ENCODE results near the gene SNAP25.

The SNAP25 gene

DNA sequence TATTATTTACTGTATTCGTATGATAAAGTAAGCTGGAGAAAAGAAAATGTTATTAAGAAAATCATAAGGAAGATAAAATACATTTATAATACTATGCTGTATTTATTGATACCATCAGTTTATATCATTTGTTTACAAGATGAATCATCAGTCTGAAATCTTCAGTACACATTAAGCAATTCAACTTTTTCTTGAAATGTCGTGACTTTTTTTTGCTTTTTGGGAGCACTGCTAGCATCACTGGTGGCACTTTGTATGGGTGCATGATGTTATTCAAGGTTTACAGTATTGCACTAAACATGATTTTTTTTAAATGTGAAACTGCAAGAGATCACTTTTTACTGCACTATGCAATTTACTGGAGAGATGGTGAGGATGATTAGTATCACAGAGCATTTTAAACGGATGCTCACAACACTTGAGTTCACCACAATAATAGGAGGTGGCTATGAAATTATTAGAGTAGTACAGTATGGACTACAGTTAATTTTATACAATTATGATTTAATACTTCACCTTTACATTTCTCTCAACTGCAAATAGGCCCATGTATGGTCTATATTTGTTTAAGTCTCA is 85.9 kb downstream of the SNAP25 start:
- DNase-seq (ENCODE audit: low read depth) = no peak

DNA sequence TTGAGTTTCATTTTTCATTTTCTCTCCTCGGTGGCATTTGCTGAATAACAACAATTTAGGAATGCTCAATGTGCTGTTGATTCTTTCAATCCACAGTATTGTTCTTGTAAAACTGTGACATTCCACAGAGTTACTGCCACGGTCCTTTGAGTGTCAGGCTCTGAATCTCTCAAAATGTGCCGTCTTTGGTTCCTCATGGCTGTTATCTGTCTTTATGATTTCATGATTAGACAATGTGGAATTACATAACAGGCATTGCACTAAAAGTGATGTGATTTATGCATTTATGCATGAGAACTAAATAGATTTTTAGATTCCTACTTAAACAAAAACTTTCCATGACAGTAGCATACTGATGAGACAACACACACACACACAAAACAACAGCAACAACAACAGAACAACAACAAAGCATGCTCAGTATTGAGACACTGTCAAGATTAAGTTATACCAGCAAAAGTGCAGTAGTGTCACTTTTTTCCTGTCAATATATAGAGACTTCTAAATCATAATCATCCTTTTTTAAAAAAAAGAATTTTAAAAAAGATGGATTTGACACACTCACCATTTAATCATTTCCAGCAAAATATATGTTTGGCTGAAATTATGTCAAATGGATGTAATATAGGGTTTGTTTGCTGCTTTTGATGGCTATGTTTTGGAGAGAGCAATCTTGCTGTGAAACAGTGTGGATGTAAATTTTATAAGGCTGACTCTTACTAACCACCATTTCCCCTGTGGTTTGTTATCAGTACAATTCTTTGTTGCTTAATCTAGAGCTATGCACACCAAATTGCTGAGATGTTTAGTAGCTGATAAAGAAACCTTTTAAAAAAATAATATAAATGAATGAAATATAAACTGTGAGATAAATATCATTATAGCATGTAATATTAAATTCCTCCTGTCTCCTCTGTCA is 88.1 kb downstream of the SNAP25 start:
- DNase-seq (ENCODE audit: low read depth) = no peak

DNA sequence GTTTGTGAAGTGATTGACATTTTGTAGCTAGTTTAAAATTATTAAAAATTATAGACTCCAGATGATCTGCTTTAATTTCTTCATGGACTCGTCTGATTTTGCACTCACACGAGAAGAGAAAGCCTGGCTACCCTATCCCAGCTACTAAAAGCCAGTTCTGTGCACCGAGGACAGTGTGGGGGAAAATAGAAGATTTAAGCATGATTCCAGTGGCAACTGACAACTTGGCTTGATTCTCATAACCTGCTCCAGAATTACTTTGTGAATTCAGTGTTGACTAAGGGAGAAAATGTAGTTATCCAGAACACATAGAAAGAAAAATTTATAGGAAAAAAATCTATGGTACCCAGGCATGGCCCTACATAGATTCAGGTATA is 88.7 kb downstream of the SNAP25 start:
- DNase-seq (ENCODE audit: low read depth) = no peak

DNA sequence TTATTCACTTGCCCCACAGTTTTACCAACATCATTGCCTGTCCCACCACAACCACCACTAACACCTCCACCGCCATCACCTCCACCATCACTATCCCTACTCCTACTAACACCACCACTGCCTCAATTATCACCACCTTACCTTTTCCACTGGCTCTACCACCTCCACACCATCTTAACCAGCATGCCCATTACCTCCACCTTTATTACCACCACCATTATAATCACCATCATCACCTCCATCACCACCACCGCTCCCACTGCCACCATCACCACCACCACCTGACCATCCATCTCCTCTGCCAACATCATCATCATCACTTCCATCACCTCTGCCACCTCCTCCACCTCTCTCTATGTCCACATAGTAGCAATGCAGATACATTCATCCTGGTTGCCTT is 90.0 kb downstream of the SNAP25 start:
- DNase-seq (ENCODE audit: low read depth) = no peak

DNA sequence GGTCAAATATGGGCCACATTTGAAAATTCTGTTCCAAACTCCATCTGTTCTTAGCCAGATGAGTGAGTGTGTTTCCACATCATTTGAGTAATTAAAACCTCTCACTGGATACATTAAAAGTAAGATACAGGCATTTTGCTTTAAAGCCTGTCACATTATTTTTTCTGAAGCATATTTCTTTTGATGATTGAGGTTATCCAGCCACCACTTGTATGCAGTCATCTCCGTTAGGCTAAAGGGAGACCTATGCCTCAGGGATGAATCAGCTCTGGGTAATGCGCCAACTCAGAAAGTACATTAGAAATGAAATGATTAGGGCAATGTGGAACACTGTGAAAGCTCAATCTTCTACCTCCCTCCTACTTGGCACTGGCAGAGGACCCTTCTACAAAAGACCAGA is 90.7 kb downstream of the SNAP25 start:
- no peak for DNase-seq (ENCODE audit: low read depth)

DNA sequence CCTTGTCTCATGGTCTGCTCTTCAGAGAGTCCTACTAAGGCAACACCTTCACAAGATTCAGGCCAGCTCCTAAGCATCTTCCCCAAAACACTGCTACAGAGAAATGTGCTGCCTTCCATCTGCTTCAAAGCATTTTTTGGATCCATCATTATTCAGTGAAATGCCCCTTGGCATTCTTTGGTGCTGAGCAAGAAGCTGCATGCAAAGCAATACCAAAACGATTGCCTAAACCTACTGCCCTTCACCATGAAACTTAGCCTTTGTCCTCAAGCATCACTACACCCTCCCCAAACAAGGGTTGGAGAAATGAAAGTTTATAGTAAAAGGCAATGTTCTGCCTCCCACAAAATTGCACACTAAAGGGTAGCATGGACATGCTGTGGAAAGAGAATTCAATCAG is 93.5 kb downstream of the SNAP25 start:
- DNase-seq (ENCODE audit: low read depth) = no peak

DNA sequence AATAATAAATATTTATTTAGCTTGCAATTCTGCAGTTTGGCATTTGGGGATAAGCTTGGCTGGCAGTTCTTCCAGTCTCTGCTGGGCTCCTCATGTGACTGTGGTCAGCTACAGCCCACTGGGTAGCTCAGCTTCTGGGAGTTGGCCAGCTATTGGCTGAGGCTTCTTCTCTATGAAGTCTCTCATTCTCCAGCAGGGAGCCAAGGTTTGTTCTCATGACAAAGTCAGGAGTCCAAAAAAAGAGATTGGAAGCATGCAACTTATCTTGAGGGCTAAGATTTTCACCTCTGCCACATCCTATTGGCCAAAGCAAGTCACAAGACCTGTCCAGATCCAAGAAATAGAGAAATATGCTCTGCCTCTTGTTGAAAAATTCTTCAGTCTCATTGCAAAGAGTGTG is 94.6 kb downstream of the SNAP25 start:
- no peak for DNase-seq (ENCODE audit: low read depth)

DNA sequence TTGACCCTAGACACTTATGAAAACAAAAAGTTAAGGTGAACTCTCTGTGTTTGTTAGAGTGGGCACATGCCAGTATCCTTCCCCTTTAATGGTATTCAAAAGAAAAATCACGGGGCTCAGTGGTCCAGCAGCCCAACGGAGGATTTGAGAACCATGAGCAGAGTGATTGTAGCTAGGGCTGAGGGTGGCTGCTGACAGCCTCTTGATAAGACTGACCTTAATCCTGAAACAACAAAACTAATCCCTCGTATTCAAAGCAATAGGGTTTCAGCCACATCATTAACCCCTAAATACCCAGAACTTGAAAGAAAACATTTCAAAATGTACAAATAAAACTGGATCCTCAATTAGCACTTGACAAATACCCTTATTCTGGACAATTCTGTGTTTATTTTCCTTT is 95.1 kb downstream of the SNAP25 start:
- no peak for DNase-seq (ENCODE audit: low read depth)

DNA sequence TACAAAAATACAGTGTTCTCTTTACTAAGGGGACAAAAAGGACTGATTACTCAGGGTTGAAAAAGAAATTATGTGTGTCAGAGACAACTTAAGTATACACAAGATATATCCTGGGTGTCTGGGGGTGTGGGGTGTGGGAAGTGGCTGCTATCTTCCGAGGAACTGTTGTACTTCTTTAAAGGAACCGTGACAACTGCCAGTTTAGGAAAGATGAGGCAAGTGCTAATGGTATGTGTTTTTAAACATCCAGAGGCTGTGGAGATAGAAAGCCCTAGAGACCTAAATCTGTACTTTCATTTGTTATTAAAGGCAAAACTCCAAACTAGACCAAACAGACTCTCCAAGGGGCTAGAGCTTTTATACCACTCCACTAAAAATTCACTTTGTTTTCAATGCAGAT is 95.6 kb downstream of the SNAP25 start:
- no peak for DNase-seq (ENCODE audit: low read depth)

DNA sequence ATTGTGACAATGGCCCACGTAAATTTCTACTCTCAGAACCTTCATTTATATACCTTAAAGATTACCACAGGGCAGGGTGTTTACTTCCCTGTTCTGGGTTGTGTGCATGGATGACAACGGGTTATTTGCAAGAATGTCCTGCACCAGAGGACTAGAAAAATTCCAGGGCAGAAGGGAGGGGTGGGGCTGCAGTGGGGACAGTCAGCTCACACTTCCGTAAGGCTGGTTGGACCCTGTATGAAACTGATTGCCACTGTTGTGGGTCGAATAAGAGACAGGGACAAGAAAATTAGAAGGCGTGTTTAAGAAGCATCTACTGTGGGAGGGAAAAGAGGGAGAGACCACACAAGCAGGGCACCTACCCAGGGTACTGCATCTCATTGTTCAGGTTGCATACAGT is 96.5 kb downstream of the SNAP25 start:
- DNase-seq (ENCODE audit: low read depth) = no peak

DNA sequence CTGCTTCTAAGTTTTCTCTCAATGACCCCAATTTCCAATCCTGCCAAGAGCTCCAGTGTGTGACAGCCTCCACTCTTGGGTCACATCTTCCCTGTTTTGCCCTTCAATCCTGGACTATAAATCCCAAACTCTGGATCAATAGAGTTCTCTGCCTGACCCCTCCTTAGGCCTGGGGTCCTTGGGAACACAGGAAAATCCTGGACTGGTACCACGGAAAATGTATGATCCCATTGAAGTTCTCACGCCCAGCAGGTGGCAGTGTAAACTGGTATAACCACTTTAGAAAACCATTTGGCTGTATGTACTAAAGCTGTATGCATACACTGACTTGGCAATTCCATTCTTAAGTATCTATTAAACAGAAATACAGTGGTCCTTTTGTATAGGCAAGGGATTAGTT is 98.0 kb downstream of the SNAP25 start:
- DNase-seq (ENCODE audit: low read depth) = no peak

DNA sequence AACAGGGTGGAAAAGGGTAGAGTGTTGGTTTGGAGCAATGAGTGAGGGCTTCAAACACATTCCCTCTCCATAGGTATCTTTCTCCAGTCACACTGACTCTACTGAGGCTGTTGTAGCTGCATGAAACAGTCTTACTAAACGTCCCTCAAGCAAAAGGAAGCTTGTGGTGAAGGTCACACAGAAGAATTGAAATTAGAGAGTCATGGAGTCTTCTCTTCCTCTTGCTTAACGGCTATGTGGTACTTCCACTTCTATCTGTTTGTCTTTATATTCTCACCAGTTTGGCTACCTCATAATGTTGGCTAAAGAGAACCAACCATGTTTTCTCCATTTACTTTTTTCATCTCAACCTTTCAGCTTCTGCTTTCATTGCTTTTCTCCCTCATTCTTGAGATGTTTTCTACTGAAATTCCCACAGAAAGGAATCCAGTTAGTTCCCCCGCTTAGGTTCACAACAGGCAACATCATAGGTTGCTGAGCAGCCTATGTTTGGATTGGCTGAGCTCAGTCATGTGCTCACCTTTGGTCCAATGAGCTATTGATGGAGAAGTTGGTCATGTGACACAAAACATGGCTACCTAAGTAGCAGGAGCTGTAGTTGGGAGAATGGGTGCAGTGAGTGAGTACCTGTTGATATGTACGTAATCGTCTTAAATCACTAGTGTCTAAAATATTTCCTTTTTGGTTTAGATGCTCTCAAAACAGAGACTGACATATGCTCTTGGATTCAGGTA is 99.8 kb downstream of the SNAP25 start:
- DNase-seq (ENCODE audit: low read depth) = no peak

DNA sequence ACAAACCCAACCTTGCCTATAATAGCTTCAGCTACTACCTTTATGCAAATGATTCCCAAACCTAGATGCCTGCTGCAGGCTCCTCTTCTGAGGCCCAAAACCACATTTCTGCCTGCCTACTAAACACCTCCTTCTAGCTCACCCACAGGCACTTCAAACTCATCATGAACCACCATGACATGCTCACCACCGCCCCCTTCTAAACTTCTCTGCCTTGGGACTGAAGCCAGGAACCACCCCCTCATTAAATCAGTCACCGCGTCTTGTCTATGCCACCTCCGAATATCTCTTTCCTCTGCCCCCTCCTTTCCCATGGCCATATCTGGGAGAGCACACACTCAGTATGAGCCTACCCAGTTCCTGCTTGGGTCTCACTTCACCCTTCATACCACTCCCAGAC is 101.2 kb downstream of the SNAP25 start:
- DNase-seq (ENCODE audit: low read depth) = no peak

DNA sequence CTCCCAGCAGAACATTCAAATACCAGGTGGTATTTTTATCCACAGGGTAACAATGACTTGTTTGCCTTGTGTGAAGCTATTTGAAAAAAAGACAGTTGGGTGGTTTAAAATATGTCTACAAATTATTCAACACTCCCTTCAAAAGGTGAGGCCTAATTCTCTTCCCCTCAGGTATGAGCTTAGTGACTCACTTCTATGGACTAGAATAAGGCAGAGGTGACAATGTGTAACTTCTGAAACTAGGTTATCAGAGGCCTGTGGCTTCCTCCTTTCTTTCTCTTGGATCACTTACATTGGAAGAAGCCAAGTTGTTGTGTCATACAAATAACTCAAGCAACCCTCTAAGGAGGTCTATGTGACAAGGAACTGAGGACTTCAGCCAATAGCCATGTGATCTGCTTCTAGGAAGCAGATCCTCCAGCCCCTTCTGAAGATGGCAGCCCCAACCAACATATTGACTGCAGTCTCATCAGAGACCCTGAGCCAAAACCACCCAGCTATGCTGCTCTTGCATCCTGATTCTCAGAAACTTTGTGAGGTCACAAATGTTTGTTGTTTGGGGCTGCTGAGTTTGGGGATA is 102.6 kb downstream of the SNAP25 start:
- DNase-seq (ENCODE audit: low read depth) = no peak

DNA sequence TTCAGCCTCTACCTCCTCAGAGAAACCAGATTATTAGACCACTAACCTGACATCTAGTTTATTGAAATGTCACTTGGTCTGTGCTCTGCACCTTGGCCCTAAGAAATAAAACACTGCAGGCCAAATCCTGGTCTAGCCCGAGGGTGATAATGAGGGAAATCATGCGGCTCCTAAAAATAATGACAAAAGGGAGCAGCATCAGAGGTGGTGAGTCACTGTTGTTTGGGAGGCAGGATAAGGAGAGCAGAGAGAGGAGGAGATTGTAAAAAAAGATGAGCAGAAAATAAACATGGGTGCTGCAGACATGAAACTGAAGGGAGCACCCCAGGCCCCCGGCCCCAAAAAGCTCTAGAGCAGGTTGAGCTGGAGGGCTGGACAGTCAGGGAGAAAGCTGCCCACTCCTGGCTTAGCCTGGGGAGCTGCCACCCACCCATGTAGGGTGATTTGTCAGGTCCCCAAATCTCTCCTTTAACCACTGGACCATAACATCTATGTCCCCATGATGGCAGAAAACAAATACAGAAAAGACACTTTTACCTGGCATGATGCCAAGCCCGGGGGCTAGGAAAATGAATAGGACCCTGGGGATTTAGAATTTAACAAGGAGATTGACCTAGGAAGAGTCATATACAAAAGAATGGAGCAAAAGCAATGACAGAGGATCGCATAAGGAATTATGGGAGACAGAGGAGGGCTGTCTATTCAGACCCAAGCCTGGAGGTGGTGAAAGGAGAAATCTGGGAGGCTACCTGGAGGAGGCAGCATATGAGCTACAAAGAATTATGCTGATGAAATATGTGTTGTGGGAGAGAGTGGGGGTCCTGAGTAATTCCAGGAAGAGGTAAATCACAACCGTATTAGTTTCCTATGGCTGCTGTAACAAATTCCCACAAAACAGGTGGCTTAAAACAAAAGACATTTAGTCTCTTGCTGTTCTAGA is 103.7 kb downstream of the SNAP25 start:
- no peak for DNase-seq (ENCODE audit: low read depth)

DNA sequence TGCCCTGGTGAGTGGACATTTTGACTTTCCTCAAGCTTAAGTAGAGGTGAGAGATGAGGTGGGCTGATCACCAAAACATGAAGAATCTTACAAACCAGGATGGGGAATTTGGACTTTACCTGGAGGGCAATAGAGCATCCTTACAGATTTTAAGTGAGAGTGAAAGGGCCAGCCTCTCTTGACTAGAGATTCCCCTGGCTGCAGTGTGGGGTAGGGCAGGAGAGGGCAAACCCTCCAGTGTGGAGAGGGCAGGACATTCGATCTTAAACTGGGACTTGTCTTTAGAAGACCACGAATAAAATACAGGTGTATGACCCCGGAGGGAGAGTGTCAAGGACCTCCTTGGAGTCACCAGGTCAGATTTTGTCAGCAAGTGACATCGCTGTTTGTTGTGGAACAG is 105.1 kb downstream of the SNAP25 start:
- DNase-seq (ENCODE audit: low read depth) = no peak

DNA sequence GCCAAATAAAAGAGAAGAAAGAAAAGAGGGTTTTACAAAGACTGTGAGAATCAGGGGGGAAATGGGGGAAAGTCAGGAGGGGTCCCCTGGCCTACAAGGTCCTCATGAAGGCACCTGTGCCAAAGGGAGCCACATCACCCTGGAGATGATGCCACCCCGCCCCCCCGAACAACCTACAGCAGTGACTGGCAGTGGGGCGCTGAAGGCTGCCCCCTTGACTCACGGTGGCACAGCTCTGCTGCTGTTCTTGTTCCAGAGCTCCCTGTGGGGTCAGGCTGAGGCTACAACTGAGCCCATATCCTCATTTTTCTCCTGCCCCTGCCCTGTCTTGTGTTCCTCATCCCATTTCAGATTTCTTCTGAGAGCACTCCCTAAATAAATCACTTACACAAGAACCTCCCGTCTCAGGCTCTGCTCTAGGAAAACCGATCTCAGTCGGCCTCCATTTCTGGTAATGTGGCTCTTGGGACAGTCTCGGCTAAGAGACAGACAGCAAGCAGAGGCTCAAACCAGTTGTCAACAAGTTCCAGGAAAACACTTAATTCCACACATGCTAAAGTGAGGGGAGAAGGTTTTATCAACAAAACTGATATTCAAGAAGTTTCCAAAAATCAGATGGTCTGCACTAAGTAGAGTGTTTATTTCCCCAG is 105.7 kb downstream of the SNAP25 start:
- DNase-seq (ENCODE audit: low read depth) = no peak

DNA sequence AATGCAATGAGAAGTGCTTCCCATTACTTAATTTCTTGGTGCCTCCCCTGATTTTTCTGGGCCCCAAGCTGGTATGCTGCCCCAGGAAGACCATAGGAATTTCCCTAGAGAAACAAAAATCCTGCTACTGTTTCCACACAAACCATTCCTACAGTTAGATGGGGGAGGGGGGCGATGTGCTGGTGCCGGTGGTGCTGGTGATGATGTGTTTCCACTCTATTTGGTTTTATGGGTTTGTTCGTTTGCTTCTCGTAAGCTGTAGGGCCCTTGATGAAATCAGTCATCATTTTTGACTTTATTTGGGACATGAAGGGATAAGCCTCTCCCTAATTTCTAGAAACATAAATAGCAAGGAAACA is 110.2 kb downstream of the SNAP25 start:
- DNase-seq (ENCODE audit: low read depth) = no peak

DNA sequence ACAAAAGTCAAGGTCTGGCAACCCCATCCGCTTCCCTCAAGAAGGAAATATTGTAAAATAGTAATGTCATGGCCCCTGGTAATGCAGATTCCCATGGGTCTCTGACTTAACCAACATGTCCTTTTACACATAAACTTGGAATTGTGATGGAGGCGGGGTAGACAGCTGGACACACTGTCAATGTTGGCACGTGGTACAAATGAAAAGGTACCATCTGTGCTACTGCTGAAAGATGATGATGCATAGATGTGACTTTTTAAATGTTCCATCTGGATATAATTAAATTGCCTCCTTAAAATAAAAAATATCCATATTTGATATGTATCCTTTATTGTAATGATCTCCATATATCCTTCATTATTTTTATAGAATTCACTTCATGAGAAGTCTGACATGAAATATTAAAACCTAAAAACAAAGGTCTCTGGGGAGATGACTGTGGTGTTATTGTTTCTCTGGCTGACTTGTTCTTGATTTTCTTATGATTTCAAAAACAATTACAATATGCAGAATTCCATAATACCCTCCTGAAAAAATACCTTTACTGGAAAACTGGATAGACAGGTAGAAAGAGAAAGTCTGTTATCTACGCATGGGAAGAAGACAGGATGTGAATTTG is 110.9 kb downstream of the SNAP25 start:
- DNase-seq (ENCODE audit: low read depth) = no peak

DNA sequence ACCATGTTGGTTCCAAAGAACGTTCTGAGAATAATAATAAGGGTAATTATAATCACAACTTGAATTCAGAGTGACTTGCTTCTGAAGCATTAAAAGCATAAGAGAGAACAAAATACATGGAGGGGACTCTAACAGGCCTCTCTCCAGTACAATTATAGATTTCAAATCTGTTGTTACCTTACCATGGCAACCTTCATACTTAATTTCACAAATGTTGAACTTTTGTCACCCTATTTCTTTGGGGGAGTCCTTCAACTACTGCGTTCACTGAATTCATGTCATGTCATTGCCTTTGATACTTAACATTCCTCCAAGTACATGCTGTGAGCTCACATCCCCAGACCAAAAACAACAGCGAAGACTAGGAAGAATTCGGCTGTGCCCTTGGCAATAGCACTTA is 111.4 kb downstream of the SNAP25 start:
- DNase-seq (ENCODE audit: low read depth) = no peak
